ENCODE data around the gene RAB39B.

DNA sequence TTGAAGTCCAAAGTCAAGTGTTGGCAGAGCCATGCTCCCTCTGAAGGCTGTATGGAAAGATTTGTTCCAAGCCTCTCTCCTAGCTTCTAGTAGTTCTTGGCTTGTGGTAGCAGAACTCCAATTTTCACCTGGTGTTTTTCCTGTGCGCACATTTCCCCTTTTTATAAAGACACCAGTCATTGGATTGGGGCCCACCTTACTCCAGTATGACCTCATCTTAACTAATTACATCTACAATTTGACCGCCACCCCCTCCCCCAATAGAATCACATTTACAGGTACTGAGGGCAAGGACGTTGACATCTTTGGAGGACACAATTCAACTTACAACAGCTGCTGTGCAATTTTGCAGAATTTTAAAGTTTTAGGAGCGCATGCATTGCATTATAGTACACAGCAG, 16.8 kb downstream of the RAB39B start:
- TF ChIP-seq, protein P1, sequence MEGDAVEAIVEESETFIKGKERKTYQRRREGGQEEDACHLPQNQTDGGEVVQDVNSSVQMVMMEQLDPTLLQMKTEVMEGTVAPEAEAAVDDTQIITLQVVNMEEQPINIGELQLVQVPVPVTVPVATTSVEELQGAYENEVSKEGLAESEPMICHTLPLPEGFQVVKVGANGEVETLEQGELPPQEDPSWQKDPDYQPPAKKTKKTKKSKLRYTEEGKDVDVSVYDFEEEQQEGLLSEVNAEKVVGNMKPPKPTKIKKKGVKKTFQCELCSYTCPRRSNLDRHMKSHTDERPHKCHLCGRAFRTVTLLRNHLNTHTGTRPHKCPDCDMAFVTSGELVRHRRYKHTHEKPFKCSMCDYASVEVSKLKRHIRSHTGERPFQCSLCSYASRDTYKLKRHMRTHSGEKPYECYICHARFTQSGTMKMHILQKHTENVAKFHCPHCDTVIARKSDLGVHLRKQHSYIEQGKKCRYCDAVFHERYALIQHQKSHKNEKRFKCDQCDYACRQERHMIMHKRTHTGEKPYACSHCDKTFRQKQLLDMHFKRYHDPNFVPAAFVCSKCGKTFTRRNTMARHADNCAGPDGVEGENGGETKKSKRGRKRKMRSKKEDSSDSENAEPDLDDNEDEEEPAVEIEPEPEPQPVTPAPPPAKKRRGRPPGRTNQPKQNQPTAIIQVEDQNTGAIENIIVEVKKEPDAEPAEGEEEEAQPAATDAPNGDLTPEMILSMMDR (conservative IDR thresholded peaks at IDR 0.05 in 1 of 2, IDR thresholded peaks at IDR 0.05 in 1 of 2; ENCODE audit: low read depth in 1 of 2, low read length in 2 of 2), result no peak
- no peak for TF ChIP-seq EZH2 (IDR thresholded peaks at IDR 0.05; ENCODE audit: low read length, missing control alignments)
